ENCODE measurements around the gene TYK2. TPM values are rescaled to one million over a fixed set of nuclear protein-coding genes. Genes with fewer than 3 reads are reported as not detected.

Gene TYK2
- total and polyA plus RNA-seq, 9 of the 15 experiments (the other 6 are each of a cell fraction or from before 2014, with no cell fraction given): 15.0 to 182 (median 85.9) TPM

DNA sequence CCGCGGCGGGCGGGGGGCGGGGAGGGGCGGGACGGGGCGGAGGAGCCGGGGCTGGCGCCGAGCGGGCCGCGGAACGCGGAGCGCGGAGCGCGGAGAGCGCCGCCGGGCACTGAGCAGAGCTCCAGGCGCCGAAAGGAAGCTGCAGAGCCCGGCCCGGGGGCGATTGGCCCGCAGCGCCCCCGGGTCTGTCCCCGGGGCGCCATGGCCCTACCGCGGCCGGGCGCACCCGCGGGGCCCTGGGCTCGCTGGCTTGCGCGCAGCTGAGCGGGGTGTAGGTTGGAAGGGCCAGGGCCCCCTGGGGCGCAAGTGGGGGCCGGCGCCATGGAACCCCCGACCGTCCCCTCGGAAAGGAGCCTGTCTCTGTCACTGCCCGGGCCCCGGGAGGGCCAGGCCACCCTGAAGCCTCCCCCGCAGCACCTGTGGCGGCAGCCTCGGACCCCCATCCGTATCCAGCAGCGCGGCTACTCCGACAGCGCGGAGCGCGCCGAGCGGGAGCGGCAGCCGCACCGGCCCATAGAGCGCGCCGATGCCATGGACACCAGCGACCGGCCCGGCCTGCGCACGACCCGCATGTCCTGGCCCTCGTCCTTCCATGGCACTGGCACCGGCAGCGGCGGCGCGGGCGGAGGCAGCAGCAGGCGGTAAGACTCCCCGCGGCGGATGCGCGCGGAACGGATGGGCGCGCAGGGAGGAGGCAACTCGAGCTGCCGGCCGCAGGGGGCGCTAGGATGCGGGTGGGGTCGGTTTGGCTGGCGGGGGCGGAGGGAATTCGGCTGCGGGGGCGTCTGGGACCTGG is 40.3 kb upstream of the TYK2 start, which contains the start of gene PDE4A (continued):
- TF ChIP-seq CBX5 (IDR thresholded peaks at IDR 0.05; ENCODE audit: borderline replicate concordance, low read depth) (0 out of 2 replicates have a peak, but pooled peaks have one; percentile 43), U2AF2 (optimal IDR thresholded peaks at IDR 0.05; ENCODE audit: low read depth, low read length) (no peak), FOXO4 (CRISPR knock-in tag; IDR thresholded peaks at IDR 0.05) (no peak), SPI1 (IDR thresholded peaks at IDR 0.05; ENCODE audit: borderline replicate concordance, low read depth, low read length) (no peak), SMAD4 (CRISPR knock-in tag; conservative IDR thresholded peaks at IDR 0.05) (0 out of 2 replicates have a peak, but pooled peaks have one; percentile 36), ZKSCAN8 (CRISPR knock-in tag; IDR thresholded peaks at IDR 0.05) (no peak), ZNF133 (CRISPR knock-in tag; IDR thresholded peaks at IDR 0.05) (no peak), CHD2 (IDR thresholded peaks at IDR 0.05; ENCODE audit: low read depth, low read length) (no peak), ZNF444 (CRISPR knock-in tag; IDR thresholded peaks at IDR 0.05) (no peak), MBD1 (CRISPR knock-in tag; IDR thresholded peaks at IDR 0.05) (no peak), ZNF253 (CRISPR knock-in tag; conservative IDR thresholded peaks at IDR 0.05) (no peak), TEAD2 (tag; IDR thresholded peaks at IDR 0.05) (no peak), NR4A1 (CRISPR knock-in tag; IDR thresholded peaks at IDR 0.05) (no peak), NR4A1 (tag; IDR thresholded peaks at IDR 0.05) (no peak), IRF2 (CRISPR knock-in tag; IDR thresholded peaks at IDR 0.05) (no peak), TEAD4 (IDR thresholded peaks at IDR 0.05; ENCODE audit: low read length) (peak; percentile 76), TEAD4 (CRISPR knock-in tag; IDR thresholded peaks at IDR 0.05; ENCODE audit: borderline replicate concordance) (no peak), ZNF79 (CRISPR knock-in tag; IDR thresholded peaks at IDR 0.05; ENCODE audit: low read depth) (no peak), ESRRA (IDR thresholded peaks at IDR 0.05; ENCODE audit: borderline replicate concordance, low read depth) (no peak)
- TF ChIP-seq, protein P1, sequence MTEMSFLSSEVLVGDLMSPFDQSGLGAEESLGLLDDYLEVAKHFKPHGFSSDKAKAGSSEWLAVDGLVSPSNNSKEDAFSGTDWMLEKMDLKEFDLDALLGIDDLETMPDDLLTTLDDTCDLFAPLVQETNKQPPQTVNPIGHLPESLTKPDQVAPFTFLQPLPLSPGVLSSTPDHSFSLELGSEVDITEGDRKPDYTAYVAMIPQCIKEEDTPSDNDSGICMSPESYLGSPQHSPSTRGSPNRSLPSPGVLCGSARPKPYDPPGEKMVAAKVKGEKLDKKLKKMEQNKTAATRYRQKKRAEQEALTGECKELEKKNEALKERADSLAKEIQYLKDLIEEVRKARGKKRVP (CRISPR knock-in tag; IDR thresholded peaks at IDR 0.05): no peak
- TF ChIP-seq, protein P2, sequence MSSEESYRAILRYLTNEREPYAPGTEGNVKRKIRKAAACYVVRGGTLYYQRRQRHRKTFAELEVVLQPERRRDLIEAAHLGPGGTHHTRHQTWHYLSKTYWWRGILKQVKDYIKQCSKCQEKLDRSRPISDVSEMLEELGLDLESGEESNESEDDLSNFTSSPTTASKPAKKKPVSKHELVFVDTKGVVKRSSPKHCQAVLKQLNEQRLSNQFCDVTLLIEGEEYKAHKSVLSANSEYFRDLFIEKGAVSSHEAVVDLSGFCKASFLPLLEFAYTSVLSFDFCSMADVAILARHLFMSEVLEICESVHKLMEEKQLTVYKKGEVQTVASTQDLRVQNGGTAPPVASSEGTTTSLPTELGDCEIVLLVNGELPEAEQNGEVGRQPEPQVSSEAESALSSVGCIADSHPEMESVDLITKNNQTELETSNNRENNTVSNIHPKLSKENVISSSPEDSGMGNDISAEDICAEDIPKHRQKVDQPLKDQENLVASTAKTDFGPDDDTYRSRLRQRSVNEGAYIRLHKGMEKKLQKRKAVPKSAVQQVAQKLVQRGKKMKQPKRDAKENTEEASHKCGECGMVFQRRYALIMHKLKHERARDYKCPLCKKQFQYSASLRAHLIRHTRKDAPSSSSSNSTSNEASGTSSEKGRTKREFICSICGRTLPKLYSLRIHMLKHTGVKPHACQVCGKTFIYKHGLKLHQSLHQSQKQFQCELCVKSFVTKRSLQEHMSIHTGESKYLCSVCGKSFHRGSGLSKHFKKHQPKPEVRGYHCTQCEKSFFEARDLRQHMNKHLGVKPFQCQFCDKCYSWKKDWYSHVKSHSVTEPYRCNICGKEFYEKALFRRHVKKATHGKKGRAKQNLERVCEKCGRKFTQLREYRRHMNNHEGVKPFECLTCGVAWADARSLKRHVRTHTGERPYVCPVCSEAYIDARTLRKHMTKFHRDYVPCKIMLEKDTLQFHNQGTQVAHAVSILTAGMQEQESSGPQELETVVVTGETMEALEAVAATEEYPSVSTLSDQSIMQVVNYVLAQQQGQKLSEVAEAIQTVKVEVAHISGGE (CRISPR knock-in tag; IDR thresholded peaks at IDR 0.05): no peak

Measured in K562 (cell line).